ENCODE data around the gene TGFBR3L. TPM values are rescaled to one million over a fixed set of nuclear protein-coding genes. Genes with fewer than 3 reads are reported as not detected.
"Not testable (repeated sequence)": the region's sequence is repeated elsewhere in the genome, so short reads cannot be mapped to it uniquely, and the experiment has no call there.

TGFBR3L gene
- total RNA-seq, 1 experiment from 2014 or later = 1.7 TPM

DNA sequence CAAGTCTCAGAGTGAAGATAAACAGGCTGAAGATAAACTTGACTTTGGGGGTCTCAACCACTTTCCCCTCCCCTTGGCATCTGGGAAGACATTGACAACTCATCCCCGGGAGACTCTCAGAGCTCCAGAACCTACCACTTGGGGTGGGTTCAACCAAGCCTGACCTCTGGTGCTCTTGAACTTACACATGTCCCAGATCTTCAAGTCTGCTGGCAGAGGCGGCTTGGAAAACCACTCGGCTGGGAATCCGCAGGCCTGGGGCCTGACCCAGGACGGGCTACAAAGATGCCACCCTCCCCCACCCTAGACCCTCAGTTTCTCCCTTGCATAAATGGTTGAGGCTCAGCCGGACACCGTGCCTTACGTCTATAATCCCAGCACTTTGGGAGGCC, 25.8 kb upstream of the TGFBR3L start:
- H3K4me3 ChIP-seq (ENCODE audit: insufficient read depth, low read depth, low read length) = peak overlapping the region; percentile 60
- H3K27me3 ChIP-seq (ENCODE audit: control insufficient read depth, insufficient read depth, low read length) = peaks cover 6% of the 10 kb centered on the region; the same call in 1 of the 2 replicates
- H3K36me3 ChIP-seq (replicated peaks; ENCODE audit: control insufficient read depth, insufficient read depth, low read length) = no peaks in the 10 kb centered on the region
- no peak for DNase-seq

- not testable (repeated sequence) for DNase-seq
Observed at GRCh38 chr19:7893362-7894101, 21.1 kb upstream of the TGFBR3L start.

DNA sequence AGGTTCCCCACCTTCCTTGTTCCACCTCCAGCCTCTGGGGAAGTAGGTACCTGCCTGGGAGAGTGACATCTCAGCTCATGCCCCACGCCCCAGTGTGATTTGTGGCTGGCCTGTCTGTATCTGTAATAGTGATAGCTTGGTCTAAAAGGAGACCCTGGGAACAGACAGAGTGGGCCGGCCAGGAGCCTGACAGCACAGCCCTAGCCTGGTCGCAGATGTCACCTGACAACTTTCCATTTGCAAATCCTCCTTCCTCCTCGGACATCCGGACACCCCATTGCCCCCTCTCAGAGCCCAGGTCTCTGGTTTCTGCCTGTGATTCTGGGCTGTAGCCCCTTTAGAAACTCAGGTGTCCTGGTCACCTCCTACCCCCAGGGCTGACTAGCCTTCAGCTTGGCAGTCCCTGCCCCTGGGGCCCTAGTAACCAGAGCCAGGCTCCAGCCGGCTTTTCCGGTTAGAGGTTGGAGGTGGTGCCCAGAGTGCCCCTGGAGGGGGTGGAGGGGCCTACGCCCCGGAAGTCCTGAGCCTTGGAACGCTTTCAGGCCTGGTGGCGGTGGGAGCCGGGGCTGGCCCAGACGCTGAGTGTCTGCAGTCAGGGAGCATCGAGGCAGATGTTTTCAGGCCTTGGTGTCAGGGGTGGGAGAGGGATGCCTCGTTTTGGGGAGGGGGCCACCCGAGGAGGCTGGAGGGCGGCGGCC, 19.9 kb upstream of the TGFBR3L start:
- DNase-seq = peak; percentile 70
- H3K27me3 ChIP-seq (ENCODE audit: control insufficient read depth, insufficient read depth, low read length) = no peaks in the 10 kb centered on the region
- H3K4me3 ChIP-seq (ENCODE audit: insufficient read depth, low read depth, low read length) = no peak overlapping the region
- H3K36me3 ChIP-seq (replicated peaks; ENCODE audit: control insufficient read depth, insufficient read depth, low read length) = peaks cover 2% of the 10 kb centered on the region; the same call in 1 of the 2 replicates

More at GRCh38 chr19:7893362-7894101, 21.1 kb upstream of the TGFBR3L start:
- not testable (repeated sequence) for H3K4me3 ChIP-seq (ENCODE audit: insufficient read depth, low read depth, low read length); H3K36me3 ChIP-seq (replicated peaks; ENCODE audit: control insufficient read depth, insufficient read depth, low read length); H3K27me3 ChIP-seq (ENCODE audit: control insufficient read depth, insufficient read depth, low read length)

DNA sequence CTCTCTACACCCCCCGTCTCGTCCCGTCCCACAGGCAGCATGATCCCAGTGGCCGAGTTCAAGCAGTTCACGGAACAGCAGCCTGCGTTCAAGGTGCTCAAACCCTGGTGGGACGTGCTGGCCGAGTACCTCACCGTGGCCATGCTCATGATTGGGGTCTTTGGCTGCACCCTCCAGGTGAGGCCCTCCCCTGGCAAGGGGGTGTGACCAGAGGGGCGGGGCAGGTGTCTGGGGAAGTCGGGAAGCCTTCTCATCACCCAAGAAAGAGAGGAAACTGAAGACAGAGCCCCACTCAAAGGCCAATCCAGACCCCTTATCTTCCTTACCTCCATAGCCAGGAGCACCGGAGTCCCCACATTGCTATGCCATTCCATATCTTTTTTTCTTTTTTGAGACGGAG, 19.1 kb upstream of the TGFBR3L start:
- Histone ChIP-seq H3K27me3 (ENCODE audit: control insufficient read depth, insufficient read depth, low read length) (no peaks in the 10 kb centered on the region), H3K36me3 (replicated peaks; ENCODE audit: control insufficient read depth, insufficient read depth, low read length) (peaks cover 2% of the 10 kb centered on the region; the same call in 1 of the 2 replicates), H3K4me3 (ENCODE audit: insufficient read depth, low read depth, low read length) (no peak overlapping the region)
- no peak for DNase-seq

DNA sequence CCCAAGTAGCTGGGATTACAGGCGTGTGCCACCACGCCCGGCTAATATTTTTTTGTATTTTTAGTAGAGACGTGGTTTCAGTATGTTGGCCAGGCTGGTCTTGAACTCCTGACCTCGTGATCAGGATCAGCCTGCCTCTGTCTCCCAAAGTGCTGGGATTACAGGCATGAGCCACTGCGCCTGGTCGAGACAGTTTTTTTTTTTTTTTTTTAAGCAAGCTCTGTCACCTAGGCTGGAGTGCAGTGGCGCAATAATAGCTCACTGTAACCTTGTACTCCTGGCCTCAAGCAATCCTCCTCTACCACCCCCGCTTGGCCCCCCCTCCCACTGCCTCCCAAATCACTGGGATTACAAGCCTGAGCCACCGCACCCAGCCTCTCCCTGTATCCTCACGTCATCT, 17.3 kb upstream of the TGFBR3L start:
- Histone ChIP-seq H3K27me3 (ENCODE audit: control insufficient read depth, insufficient read depth, low read length) (no peaks in the 10 kb centered on the region), H3K36me3 (replicated peaks; ENCODE audit: control insufficient read depth, insufficient read depth, low read length) (peaks cover 2% of the 10 kb centered on the region; the same call in 1 of the 2 replicates), H3K4me3 (ENCODE audit: insufficient read depth, low read depth, low read length) (no peak overlapping the region)
- no peak for DNase-seq

DNA sequence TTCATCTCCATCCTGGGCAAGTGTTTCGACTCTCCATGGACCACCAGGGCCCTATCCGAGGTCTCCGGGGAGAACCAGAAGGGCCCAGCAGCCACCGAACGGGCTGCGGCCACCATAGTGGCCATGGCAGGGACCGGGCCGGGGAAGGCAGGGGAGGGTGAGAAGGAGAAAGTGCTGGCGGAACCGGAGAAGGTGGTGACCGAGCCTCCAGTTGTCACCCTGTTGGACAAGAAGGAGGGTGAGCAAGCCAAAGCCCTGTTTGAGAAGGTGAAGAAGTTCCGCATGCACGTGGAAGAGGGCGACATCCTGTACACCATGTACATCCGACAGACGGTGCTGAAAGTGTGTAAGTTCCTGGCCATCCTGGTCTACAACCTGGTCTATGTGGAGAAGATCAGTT, 15.7 kb upstream of the TGFBR3L start:
- H3K36me3 ChIP-seq (replicated peaks; ENCODE audit: control insufficient read depth, insufficient read depth, low read length) = peaks cover 2% of the 10 kb centered on the region; the same call in 1 of the 2 replicates
- H3K4me3 ChIP-seq (ENCODE audit: insufficient read depth, low read depth, low read length) = no peak overlapping the region
- DNase-seq = peak; percentile 13
- no peaks in the 10 kb centered on the region; the same call in 1 of the 2 replicates for H3K27me3 ChIP-seq (ENCODE audit: control insufficient read depth, insufficient read depth, low read length)

- no peak overlapping the region for H3K4me3 ChIP-seq (ENCODE audit: insufficient read depth, low read depth, low read length)
- peak; percentile 49 for DNase-seq
- H3K36me3 ChIP-seq (replicated peaks; ENCODE audit: control insufficient read depth, insufficient read depth, low read length) = peaks cover 2% of the 10 kb centered on the region; the same call in 1 of the 2 replicates
- no peaks in the 10 kb centered on the region; the same call in 1 of the 2 replicates for H3K27me3 ChIP-seq (ENCODE audit: control insufficient read depth, insufficient read depth, low read length)
Observed at GRCh38 chr19:7899751-7900378, 14.8 kb upstream of the TGFBR3L start.

DNA sequence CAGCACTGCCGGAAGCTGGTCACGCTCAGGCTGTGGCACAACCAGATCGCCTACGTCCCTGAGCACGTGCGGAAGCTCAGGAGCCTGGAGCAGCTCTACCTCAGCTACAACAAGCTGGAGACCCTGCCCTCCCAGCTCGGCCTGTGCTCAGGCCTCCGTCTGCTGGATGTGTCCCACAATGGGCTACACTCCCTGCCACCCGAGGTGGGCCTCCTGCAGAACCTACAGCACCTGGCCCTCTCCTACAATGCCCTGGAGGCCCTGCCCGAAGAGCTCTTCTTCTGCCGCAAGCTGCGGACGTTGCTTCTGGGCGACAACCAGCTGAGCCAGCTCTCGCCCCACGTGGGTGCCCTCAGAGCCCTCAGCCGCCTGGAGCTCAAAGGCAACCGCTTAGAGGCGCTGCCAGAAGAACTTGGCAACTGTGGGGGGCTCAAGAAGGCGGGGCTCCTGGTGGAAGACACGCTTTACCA, 14.2 kb upstream of the TGFBR3L start:
- Histone ChIP-seq H3K36me3 (replicated peaks; ENCODE audit: control insufficient read depth, insufficient read depth, low read length) (peaks cover 2% of the 10 kb centered on the region; the same call in 1 of the 2 replicates), H3K4me3 (ENCODE audit: insufficient read depth, low read depth, low read length) (no peak overlapping the region), H3K27me3 (ENCODE audit: control insufficient read depth, insufficient read depth, low read length) (no peaks in the 10 kb centered on the region; the same call in 1 of the 2 replicates)
- DNase-seq = peak; percentile 39

DNA sequence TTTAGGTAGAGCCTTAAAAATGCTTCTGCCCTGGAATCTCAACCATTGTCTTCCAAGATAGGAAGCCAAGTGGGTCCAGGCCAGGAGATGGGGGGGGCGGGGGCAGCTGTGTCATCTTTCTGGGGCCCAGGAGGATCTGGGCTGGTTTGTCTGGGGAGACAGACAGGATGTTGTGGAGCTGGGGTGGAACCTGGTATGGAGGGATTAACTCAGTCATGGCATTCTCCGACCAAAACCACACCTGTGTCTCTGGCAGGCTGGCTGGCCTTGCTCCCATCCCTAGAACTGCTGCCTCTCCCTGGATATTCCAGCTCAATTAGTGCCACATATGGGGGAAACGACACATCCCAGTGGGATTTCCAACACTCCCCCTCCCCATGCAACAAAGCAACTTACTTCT, 13.7 kb upstream of the TGFBR3L start:
- no peak overlapping the region for H3K4me3 ChIP-seq (ENCODE audit: insufficient read depth, low read depth, low read length)
- peaks cover 2% of the 10 kb centered on the region; the same call in 1 of the 2 replicates for H3K36me3 ChIP-seq (replicated peaks; ENCODE audit: control insufficient read depth, insufficient read depth, low read length)
- H3K27me3 ChIP-seq (ENCODE audit: control insufficient read depth, insufficient read depth, low read length) = no peaks in the 10 kb centered on the region; the same call in 1 of the 2 replicates
- DNase-seq = peak; percentile 31

GRCh38 chr19:7901337-7901736, 13.3 kb upstream of the TGFBR3L start:
- H3K4me3 ChIP-seq (ENCODE audit: insufficient read depth, low read depth, low read length) = no peak overlapping the region
- DNase-seq = peak; percentile 4
- peaks cover 2% of the 10 kb centered on the region; the same call in 1 of the 2 replicates for H3K36me3 ChIP-seq (replicated peaks; ENCODE audit: control insufficient read depth, insufficient read depth, low read length)
- no peaks in the 10 kb centered on the region; the same call in 1 of the 2 replicates for H3K27me3 ChIP-seq (ENCODE audit: control insufficient read depth, insufficient read depth, low read length)

DNA sequence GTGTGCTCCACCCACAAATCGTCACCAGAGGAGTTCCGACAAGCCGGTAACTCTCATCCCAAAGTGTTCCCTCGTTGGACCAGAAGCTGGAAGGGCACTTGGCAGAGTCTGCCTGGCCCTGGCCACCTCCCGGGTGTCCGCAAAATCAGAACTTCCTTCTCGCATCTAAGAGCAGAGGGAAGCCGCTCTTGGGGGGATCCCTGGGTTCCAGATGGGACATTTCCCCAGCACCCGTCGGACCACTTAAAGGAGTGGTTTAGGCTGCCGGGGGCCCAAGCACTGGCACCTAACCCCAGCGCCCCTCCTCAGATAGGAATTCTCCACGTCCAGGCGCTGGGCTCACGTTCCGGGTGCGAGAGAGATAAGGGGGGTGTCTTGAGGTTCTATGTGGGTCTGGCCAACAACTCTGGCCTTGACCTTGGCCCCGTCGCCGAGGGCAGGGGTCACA, 11.8 kb upstream of the TGFBR3L start:
- peaks cover 2% of the 10 kb centered on the region; the same call in 1 of the 2 replicates for H3K36me3 ChIP-seq (replicated peaks; ENCODE audit: control insufficient read depth, insufficient read depth, low read length)
- no peak for DNase-seq
- H3K4me3 ChIP-seq (ENCODE audit: insufficient read depth, low read depth, low read length) = peak overlapping the region; percentile 62
- no peaks in the 10 kb centered on the region; the same call in 1 of the 2 replicates for H3K27me3 ChIP-seq (ENCODE audit: control insufficient read depth, insufficient read depth, low read length)

GRCh38 chr19:7903244-7904073, 11.2 kb upstream of the TGFBR3L start, which contains the start of gene MAP2K7:
MAP2K7 (plus strand) TSS chr19:7903877; CDS start chr19:7903945, 68 bp downstream.
- Histone ChIP-seq H3K36me3 (replicated peaks; ENCODE audit: control insufficient read depth, insufficient read depth, low read length) (peaks cover 2% of the 10 kb centered on the region; the same call in 1 of the 2 replicates), H3K27me3 (ENCODE audit: control insufficient read depth, insufficient read depth, low read length) (no peaks in the 10 kb centered on the region; the same call in 1 of the 2 replicates), H3K4me3 (ENCODE audit: insufficient read depth, low read depth, low read length) (peak within 1 kb of the TSS; percentile 88)
- DNase-seq = peak; percentile 100

Data from H7 (cell line).